Fibroblast of lung (primary cell): ENCODE results near the gene INHA. TPM values are rescaled to one million over a fixed set of nuclear protein-coding genes. Genes with fewer than 3 reads are reported as not detected.

Experiments used
- DNase-seq, 2 donors: peaks; one replicate each; pipeline versions ENCODE4 v3.0.0 to v3.0.0-alpha.2; 2010; ENCODE audit warnings: low read depth in 2 of 2
- H2AFZ ChIP-seq: 2 replicates; pipeline ENCODE4 v1.5.1; 2012; ENCODE audit warnings: low read length, control low read depth, inconsistent platforms
- H3K27ac ChIP-seq: 2 replicates; pipeline ENCODE4 v1.5.1; 2011; ENCODE audit warnings: low read length, control low read depth; ENCODE audit not compliant: insufficient read depth
- H3K27me3 ChIP-seq: 2 replicates; pipeline ENCODE4 v1.5.1; 2011; ENCODE audit warnings: mild to moderate bottlenecking, low read length; ENCODE audit not compliant: control insufficient read depth, insufficient read depth
- H3K36me3 ChIP-seq: 2 replicates; pipeline ENCODE4 v1.5.1; 2011; ENCODE audit warnings: low read length; ENCODE audit not compliant: control insufficient read depth, insufficient read depth
- H3K4me1 ChIP-seq: 2 replicates; pipeline ENCODE4 v1.5.1; 2011; ENCODE audit warnings: low read length; ENCODE audit not compliant: control insufficient read depth, insufficient read depth; ENCODE audit errors: extremely low read depth
- H3K4me2 ChIP-seq: 2 replicates; pipeline ENCODE4 v1.5.1; 2011; ENCODE audit warnings: low read length, control low read depth; ENCODE audit not compliant: insufficient read depth; ENCODE audit errors: extremely low read depth
- H3K4me3 ChIP-seq, 4 experiments: fragments of 200-600 bp in 1 of 4; sonication (generic) in 1 of 4; replicated peaks in 1 of 4; 2 replicates each; pipeline ENCODE4 v1.5.1; 2011 to 2016; ENCODE audit warnings: low read length in 4 of 4, low read depth in 3 of 4, mild to moderate bottlenecking in 3 of 4, control low read depth in 2 of 4, inconsistent platforms in 1 of 4, mixed read lengths in 1 of 4; ENCODE audit not compliant: insufficient read depth in 1 of 4; ENCODE audit errors: control extremely low read depth in 1 of 4
- H3K79me2 ChIP-seq: 2 replicates; pipeline ENCODE4 v1.5.1; 2012; ENCODE audit warnings: mild to moderate bottlenecking, low read length, inconsistent platforms; ENCODE audit not compliant: control insufficient read depth, insufficient read depth
- H3K9ac ChIP-seq: 2 replicates; pipeline ENCODE4 v1.5.1; 2011; ENCODE audit warnings: mild to moderate bottlenecking, low read length, control low read depth; ENCODE audit not compliant: insufficient read depth
- H3K9me3 ChIP-seq: 2 replicates; pipeline ENCODE4 v1.5.1; 2012; ENCODE audit warnings: low read depth, low read length; ENCODE audit not compliant: control insufficient read depth, insufficient read depth
- H4K20me1 ChIP-seq: 2 replicates; pipeline ENCODE4 v1.5.1; 2011; ENCODE audit warnings: low read length; ENCODE audit not compliant: control insufficient read depth, insufficient read depth; ENCODE audit errors: extremely low read depth
- CTCF ChIP-seq, 2 donors: IDR thresholded peaks in 1 of 2; conservative IDR thresholded peaks in 1 of 2; 1 replicate in 1 of 2; 2 replicates in 1 of 2; pipeline ENCODE4 v1.5.1; 2011 to 2012; ENCODE audit warnings: low read length in 2 of 2, control low read depth in 1 of 2, inconsistent platforms in 1 of 2, low read depth in 1 of 2, mild to moderate bottlenecking in 1 of 2
- EZH2 ChIP-seq: IDR thresholded peaks from 2 replicates; pipeline ENCODE4 v1.5.1; 2012; ENCODE audit warnings: low read length, control low read depth, mild to moderate bottlenecking; ENCODE audit errors: missing control alignments
- polyA minus RNA-seq: library from RNA; depleted of rRNA, polyadenylated mRNA; stranded (reverse); fragments of >200 nt; gene quantifications from 2 replicates; pipeline ENCODE4 v1.2.3, GENCODE V29; 2011; ENCODE audit warnings: low replicate concordance
- polyA plus RNA-seq, 2 donors: library from polyadenylated mRNA; depleted of rRNA in 1 of 2; stranded (reverse) in 1 of 2; unstranded in 1 of 2; fragments of >200 nt; gene quantifications; 2 replicates each; pipeline ENCODE4 v1.2.1, GENCODE V29; 2011 to 2012; ENCODE audit warnings: missing spikeins in 1 of 2
- total RNA-seq: library from RNA; depleted of rRNA; stranded (reverse); fragments of >200 nt; gene quantifications from 2 replicates; pipeline ENCODE4 v1.2.1, GENCODE V29; 2014

Gene INHA, protein sequence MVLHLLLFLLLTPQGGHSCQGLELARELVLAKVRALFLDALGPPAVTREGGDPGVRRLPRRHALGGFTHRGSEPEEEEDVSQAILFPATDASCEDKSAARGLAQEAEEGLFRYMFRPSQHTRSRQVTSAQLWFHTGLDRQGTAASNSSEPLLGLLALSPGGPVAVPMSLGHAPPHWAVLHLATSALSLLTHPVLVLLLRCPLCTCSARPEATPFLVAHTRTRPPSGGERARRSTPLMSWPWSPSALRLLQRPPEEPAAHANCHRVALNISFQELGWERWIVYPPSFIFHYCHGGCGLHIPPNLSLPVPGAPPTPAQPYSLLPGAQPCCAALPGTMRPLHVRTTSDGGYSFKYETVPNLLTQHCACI
- total RNA-seq: 0.26 and 0.50 TPM in 2 replicates
- polyA plus RNA-seq: 0.07 and 0.15 TPM in 2 replicates
- 0.09 TPM in 1 of 2 replicates, not detected in the other for polyA plus RNA-seq (2012)
- polyA minus RNA-seq: not detected in 2 replicates

DNA sequence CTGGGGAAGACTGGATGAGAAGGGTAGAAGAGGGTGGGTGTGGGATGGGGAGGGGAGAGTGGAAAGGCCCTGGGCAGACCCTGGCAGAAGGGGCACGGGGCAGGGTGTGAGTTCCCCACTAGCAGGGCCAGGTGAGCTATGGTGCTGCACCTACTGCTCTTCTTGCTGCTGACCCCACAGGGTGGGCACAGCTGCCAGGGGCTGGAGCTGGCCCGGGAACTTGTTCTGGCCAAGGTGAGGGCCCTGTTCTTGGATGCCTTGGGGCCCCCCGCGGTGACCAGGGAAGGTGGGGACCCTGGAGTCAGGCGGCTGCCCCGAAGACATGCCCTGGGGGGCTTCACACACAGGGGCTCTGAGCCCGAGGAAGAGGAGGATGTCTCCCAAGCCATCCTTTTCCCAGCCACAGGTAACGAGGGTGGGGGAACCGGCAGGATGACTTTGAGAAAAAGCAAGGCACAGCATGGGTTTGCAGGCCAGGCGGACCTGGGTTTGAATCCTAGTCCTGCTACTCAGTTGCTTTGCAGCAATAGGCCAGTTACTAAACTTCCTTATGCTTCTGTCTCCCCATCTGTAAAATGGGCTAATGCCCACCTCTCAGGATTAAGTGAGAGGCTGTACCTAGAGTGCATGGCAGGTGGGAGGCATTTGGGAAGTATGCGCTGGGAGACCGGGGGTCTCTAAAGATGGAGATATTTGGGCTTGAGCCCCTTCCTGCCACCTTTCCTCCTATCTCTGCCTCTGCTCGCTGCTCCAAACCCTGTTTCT, at the start of gene INHA:
TSS of gene INHA (plus strand) at position 74 of the 765 bp plus-strand sequence. CDS start at position 139, 65 bp downstream.
- peak within 1 kb of the TSS; percentile 35 for H2AFZ ChIP-seq

DNA sequence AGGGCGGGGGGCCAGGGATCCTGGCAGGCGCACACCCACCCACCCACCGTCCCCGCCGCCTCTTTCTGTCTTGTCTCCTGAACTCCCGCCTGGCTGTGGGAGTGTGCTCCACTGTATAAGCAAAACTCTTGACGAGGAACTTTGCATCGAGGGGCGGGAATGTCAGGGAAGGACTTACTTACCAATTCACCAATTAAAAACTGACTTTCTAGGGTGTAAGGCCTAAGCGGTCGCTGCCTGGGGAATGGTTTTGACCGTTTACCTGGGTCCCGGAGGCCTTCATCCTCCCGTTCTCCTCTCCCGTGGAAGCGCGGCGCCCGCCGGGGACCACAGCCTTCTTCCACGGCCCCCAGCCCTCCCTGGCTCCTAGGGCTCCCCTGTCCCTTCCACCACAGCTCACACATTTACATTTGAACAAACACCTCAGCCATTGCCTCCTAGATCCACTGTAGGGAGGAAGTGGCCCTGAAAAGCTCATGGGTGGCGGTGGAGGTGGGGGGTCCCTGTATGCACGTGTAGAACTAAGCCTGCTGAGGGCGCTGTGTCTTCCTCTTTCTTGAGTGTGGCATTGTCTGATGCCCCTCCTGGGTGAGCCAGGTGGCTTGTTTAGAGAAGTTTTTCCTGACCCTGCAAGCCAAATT, 49.0 kb upstream of the INHA start:
- peak; percentile 18 to 27 for DNase-seq
- TF ChIP-seq CTCF (conservative IDR thresholded peaks at IDR 0.05 in 1 of 2, IDR thresholded peaks at IDR 0.05 in 1 of 2; ENCODE audit: low read depth in 1 of 2, low read length in 2 of 2): no peak
- TF ChIP-seq EZH2: no peak
- no peak overlapping the region for H2AFZ ChIP-seq
- peaks cover 24% of the 10 kb centered on the region for H3K27me3 ChIP-seq
- peaks cover 14% of the 10 kb centered on the region for H3K4me1 ChIP-seq
- peak overlapping the region in 1 of 4 experiments; percentile 40 for H3K4me3 ChIP-seq
- no peak overlapping the region for H3K9ac ChIP-seq
- H3K36me3 ChIP-seq: no peaks in the 10 kb centered on the region
- H3K27ac ChIP-seq: no peak overlapping the region
- no peaks in the 10 kb centered on the region for H3K9me3 ChIP-seq
- H3K79me2 ChIP-seq: no peaks in the 10 kb centered on the region
- no peaks in the 10 kb centered on the region for H4K20me1 ChIP-seq
- no peak overlapping the region for H3K4me2 ChIP-seq

More for the DNA sequence above, at the start of gene INHA:
- Histone ChIP-seq H3K4me1 (peaks cover 3% of the 10 kb centered on the region), H3K27ac (no peak within 1 kb of the TSS), H3K36me3 (no peaks in the 10 kb centered on the region), H3K4me3 (peak within 1 kb of the TSS; percentile 37 to 68 (median 47)), H3K9ac (peak within 1 kb of the TSS; percentile 46), H3K79me2 (no peaks in the 10 kb centered on the region), H4K20me1 (no peaks in the 10 kb centered on the region), H3K27me3 (peaks cover 15% of the 10 kb centered on the region), H3K9me3 (no peaks in the 10 kb centered on the region), H3K4me2 (peak within 1 kb of the TSS; percentile 68)
- TF ChIP-seq CTCF (conservative IDR thresholded peaks at IDR 0.05 in 1 of 2, IDR thresholded peaks at IDR 0.05 in 1 of 2; ENCODE audit: low read depth in 1 of 2, low read length in 2 of 2) (no peak), EZH2 (no peak)
- no peak for DNase-seq

GRCh38 chr2:219524817-219525216, 47.3 kb upstream of the INHA start:
- no peaks in the 10 kb centered on the region for H3K9me3 ChIP-seq
- no peak for TF ChIP-seq CTCF (conservative IDR thresholded peaks at IDR 0.05 in 1 of 2, IDR thresholded peaks at IDR 0.05 in 1 of 2; ENCODE audit: low read depth in 1 of 2, low read length in 2 of 2)
- H3K79me2 ChIP-seq: no peaks in the 10 kb centered on the region
- no peaks in the 10 kb centered on the region for H3K36me3 ChIP-seq
- peaks cover 14% of the 10 kb centered on the region for H3K4me1 ChIP-seq
- H3K27ac ChIP-seq: no peak overlapping the region
- H3K4me3 ChIP-seq: no peak overlapping the region
- H4K20me1 ChIP-seq: no peaks in the 10 kb centered on the region
- H3K4me2 ChIP-seq: no peak overlapping the region
- no peak overlapping the region for H2AFZ ChIP-seq
- H3K9ac ChIP-seq: no peak overlapping the region
- DNase-seq: no peak
- H3K27me3 ChIP-seq: peaks cover 32% of the 10 kb centered on the region
